ENCODE results near the gene NDFIP1. TPM values are rescaled to one million over a fixed set of nuclear protein-coding genes. Genes with fewer than 3 reads are reported as not detected.

NDFIP1 gene
- total RNA-seq, 1 experiment from 2014 or later, result 37.8 TPM

GRCh38 chr5:142182840-142183239, 74.3 kb downstream of the NDFIP1 start:
- no peak overlapping the region for H3K4me2 ChIP-seq (ENCODE audit: low read length)
- TF ChIP-seq ELF1 (IDR thresholded peaks at IDR 0.05; ENCODE audit: borderline replicate concordance, low read depth) (no peak), YY1 (IDR thresholded peaks at IDR 0.05; ENCODE audit: extremely low read depth, insufficient replicate concordance, low read depth, low read length) (no peak), SIN3A (IDR thresholded peaks at IDR 0.05; ENCODE audit: low read depth) (no peak), REST (IDR thresholded peaks at IDR 0.05; ENCODE audit: low read depth) (no peak), POLR2A (IDR thresholded peaks at IDR 0.05; ENCODE audit: borderline replicate concordance, extremely low read depth, insufficient read depth, insufficient read length) (no peak), EZH2phosphoT487 (IDR thresholded peaks at IDR 0.05; ENCODE audit: borderline replicate concordance) (no peak), TCF7L2 (IDR thresholded peaks at IDR 0.05; ENCODE audit: borderline replicate concordance, extremely low read depth, insufficient read depth, insufficient read length) (no peak), ZNF274 (IDR thresholded peaks at IDR 0.05; ENCODE audit: low read depth, low read length) (no peak)
- no peaks in the 10 kb centered on the region for H3K27me3 ChIP-seq (ENCODE audit: insufficient read depth, low read length)
- no peak overlapping the region for H2AFZ ChIP-seq (ENCODE audit: low read depth, low read length, poor library complexity, severe bottlenecking)
- no peaks in the 10 kb centered on the region for H3K36me3 ChIP-seq (ENCODE audit: control insufficient read depth in 1 of 2, insufficient read depth in 2 of 2, low read length in 2 of 2)
- BruUV-seq (replicated peaks), result no TSS peak
- no peaks in the 10 kb centered on the region; a peak in 1 of 4 replicates for H3K4me1 ChIP-seq (ENCODE audit: control insufficient read depth in 1 of 2, insufficient read depth in 2 of 2, low read length in 2 of 2)
- no peak overlapping the region for H3K4me3 ChIP-seq (replicated peaks in 1 of 2; ENCODE audit: low read depth in 1 of 2, low read length in 2 of 2)
- no peak overlapping the region for H3K27ac ChIP-seq (ENCODE audit: low read depth, low read length)
- no peaks in the 10 kb centered on the region for H3K9me3 ChIP-seq (ENCODE audit: control insufficient read depth in 1 of 2, insufficient read depth in 1 of 2, low read depth in 1 of 2, low read length in 2 of 2)
- DNase-seq (ENCODE audit: low read depth, low spot score), result no peak
- intact Hi-C loops (cut with micrococcal nuclease), result no loop called here
- no peak for ATAC-seq
- ChIA-PET RAD21 (ENCODE audit: low non-redundant PET in 1 of 2, low total read pairs in 2 of 2, uncharacterized antibody in 2 of 2, unreplicated experiment in 2 of 2) (no interaction called here), CTCF (no interaction called here), POLR2A (no interaction called here)
- H3K9me2 ChIP-seq (ENCODE audit: insufficient read depth), result no peaks in the 10 kb centered on the region
- H3K9ac ChIP-seq (ENCODE audit: low read length), result no peak overlapping the region
- H3K79me2 ChIP-seq (ENCODE audit: insufficient read depth, low read length), result no peaks in the 10 kb centered on the region
- H4K20me1 ChIP-seq (ENCODE audit: insufficient read depth), result no peaks in the 10 kb centered on the region

Measured in HCT116 (cell line).